ENCODE measurements around the gene NAV2.

The NAV2 gene

GRCh38 chr11:19723572-19724342 lies 11.1 kb downstream of the NAV2 start:
- TF ChIP-seq CTCF (IDR thresholded peaks at IDR 0.05; ENCODE audit: control insufficient read depth, extremely low read depth, insufficient read depth): no peak
- DNase-seq (ENCODE audit: low read depth): no peak
- no peak overlapping the region for H3K4me3 ChIP-seq (ENCODE audit: low read depth, low read length)

GRCh38 chr11:19724765-19725164 lies 12.1 kb downstream of the NAV2 start:
- no peak for TF ChIP-seq CTCF (IDR thresholded peaks at IDR 0.05; ENCODE audit: control insufficient read depth, extremely low read depth, insufficient read depth)
- DNase-seq (ENCODE audit: low read depth): no peak
- H3K4me3 ChIP-seq (ENCODE audit: low read depth, low read length): no peak overlapping the region

- DNase-seq (ENCODE audit: low read depth): no peak
- TF ChIP-seq CTCF (IDR thresholded peaks at IDR 0.05; ENCODE audit: control insufficient read depth, extremely low read depth, insufficient read depth): no peak
- no peak overlapping the region for H3K4me3 ChIP-seq (ENCODE audit: low read depth, low read length)
Observed at GRCh38 chr11:19725379-19726079, 12.9 kb downstream of the NAV2 start.

GRCh38 chr11:19727246-19727645 lies 14.6 kb downstream of the NAV2 start:
- no peak for TF ChIP-seq CTCF (IDR thresholded peaks at IDR 0.05; ENCODE audit: control insufficient read depth, extremely low read depth, insufficient read depth)
- H3K4me3 ChIP-seq (ENCODE audit: low read depth, low read length): no peak overlapping the region
- DNase-seq (ENCODE audit: low read depth): no peak

- H3K4me3 ChIP-seq (ENCODE audit: low read depth, low read length): no peak overlapping the region
- no peak for TF ChIP-seq CTCF (IDR thresholded peaks at IDR 0.05; ENCODE audit: control insufficient read depth, extremely low read depth, insufficient read depth)
- DNase-seq (ENCODE audit: low read depth): no peak
Observed at GRCh38 chr11:19728436-19728835, 15.8 kb downstream of the NAV2 start.

GRCh38 chr11:19729141-19729540 lies 16.5 kb downstream of the NAV2 start:
- no peak overlapping the region for H3K4me3 ChIP-seq (ENCODE audit: low read depth, low read length)
- no peak for TF ChIP-seq CTCF (IDR thresholded peaks at IDR 0.05; ENCODE audit: control insufficient read depth, extremely low read depth, insufficient read depth)
- no peak for DNase-seq (ENCODE audit: low read depth)
